Prostate gland (tissue), 2 donors: ENCODE results near the gene RAB9B. TPM values are rescaled to one million over a fixed set of nuclear protein-coding genes. Genes with fewer than 3 reads are reported as not detected.

Experiments used
- DNase-seq: peaks from one replicate; pipeline ENCODE4 v3.0.0-alpha.2; 2019; ENCODE audit warnings: low spot score
- H3K27ac ChIP-seq, 2 donors: fragments of 200-600 bp; sonication (generic); 2 replicates each; pipeline ENCODE4 v1.5.1; 2017 to 2019
- H3K27me3 ChIP-seq: fragments of 200-600 bp; sonication (generic); replicated peaks from 2 replicates; pipeline ENCODE4 v1.5.1; 2019; ENCODE audit not compliant: insufficient read depth
- H3K36me3 ChIP-seq, 2 donors: fragments of 200-600 bp; sonication (generic); 1 replicate in 1 of 2; 2 replicates in 1 of 2; pipeline versions ENCODE4 v1.5.1 to v1.8.1; 2017 to 2019
- H3K4me1 ChIP-seq: fragments of 200-600 bp; sonication (generic); replicated peaks from 2 replicates; pipeline ENCODE4 v1.5.1; 2019
- H3K4me3 ChIP-seq, 2 donors: fragments of 200-600 bp; sonication (generic); 2 replicates each; pipeline ENCODE4 v1.5.1; 2017 to 2019
- H3K9me3 ChIP-seq: fragments of 200-600 bp; sonication (generic); 2 replicates; pipeline ENCODE4 v1.5.1; 2017
- CTCF ChIP-seq, 4 experiments: fragments of 200-600 bp in 2 of 4; fragments of 450-650 bp in 2 of 4; sonication (generic) in 2 of 4; IDR thresholded peaks; 1 replicate in 3 of 4; 2 replicates in 1 of 4; pipeline ENCODE4 v1.5.1; 2016 to 2019; ENCODE audit warnings: antibody characterized with exemption in 4 of 4, mild to moderate bottlenecking in 2 of 4, moderate library complexity in 2 of 4
- POLR2A ChIP-seq: fragments of 450-650 bp; IDR thresholded peaks from one replicate; pipeline ENCODE4 v1.6.1; 2016; ENCODE audit warnings: antibody characterized with exemption, mild to moderate bottlenecking
- POLR2AphosphoS5 ChIP-seq: sonication (generic); formaldehyde crosslinking; IDR thresholded peaks from one replicate; pipeline ENCODE4 v1.6.1; 2017; ENCODE audit warnings: antibody characterized with exemption
- WGBS: methylation state at CpG from one replicate; pipeline ENCODE4 v1.1.5; 2018; 5-methylcytosine and 5-hydroxymethylcytosine counted together
- intact Hi-C: fragments of 100-400 bp; cut with DNase I; formaldehyde crosslinking; loops from one replicate; pipeline ENCODE4 v1.14.2; 2022
- total RNA-seq, 2 donors: library from RNA; depleted of rRNA; stranded (reverse); fragments of >200 nt; gene quantifications; one replicate each; pipeline ENCODE4 v1.1.0, GENCODE V29; 2016

RAB9B gene
- total RNA-seq, 2 donors from 2014 or later: 2.8 to 4.5 TPM

DNA sequence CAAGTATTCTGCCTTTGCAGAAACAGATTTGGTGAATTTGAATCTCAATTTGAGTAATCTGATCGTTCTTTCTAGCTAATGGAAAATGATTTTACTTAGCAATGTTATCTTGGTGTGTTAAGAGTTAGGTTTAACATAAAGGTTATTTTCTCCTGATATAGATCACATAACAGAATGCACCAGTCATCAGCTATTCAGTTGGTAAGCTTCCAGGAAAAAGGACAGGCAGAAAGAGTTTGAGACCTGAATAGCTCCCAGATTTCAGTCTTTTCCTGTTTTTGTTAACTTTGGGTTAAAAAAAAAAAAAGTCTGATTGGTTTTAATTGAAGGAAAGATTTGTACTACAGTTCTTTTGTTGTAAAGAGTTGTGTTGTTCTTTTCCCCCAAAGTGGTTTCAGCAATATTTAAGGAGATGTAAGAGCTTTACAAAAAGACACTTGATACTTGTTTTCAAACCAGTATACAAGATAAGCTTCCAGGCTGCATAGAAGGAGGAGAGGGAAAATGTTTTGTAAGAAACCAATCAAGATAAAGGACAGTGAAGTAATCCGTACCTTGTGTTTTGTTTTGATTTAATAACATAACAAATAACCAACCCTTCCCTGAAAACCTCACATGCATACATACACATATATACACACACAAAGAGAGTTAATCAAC lies 40.1 kb downstream of the RAB9B start:
- H3K9me3 ChIP-seq: no peaks in the 10 kb centered on the region
- DNase-seq: no peak
- H3K27me3 ChIP-seq: no peaks in the 10 kb centered on the region
- H3K4me1 ChIP-seq: no peaks in the 10 kb centered on the region
- intact Hi-C loops: no loop called here
- TF ChIP-seq POLR2AphosphoS5: no peak
- 78% methylated on average over 2 of the region's 2 CpGs for WGBS
- H3K4me3 ChIP-seq: no peak overlapping the region
- H3K36me3 ChIP-seq: no peaks in the 10 kb centered on the region
- no peak overlapping the region for H3K27ac ChIP-seq

DNA sequence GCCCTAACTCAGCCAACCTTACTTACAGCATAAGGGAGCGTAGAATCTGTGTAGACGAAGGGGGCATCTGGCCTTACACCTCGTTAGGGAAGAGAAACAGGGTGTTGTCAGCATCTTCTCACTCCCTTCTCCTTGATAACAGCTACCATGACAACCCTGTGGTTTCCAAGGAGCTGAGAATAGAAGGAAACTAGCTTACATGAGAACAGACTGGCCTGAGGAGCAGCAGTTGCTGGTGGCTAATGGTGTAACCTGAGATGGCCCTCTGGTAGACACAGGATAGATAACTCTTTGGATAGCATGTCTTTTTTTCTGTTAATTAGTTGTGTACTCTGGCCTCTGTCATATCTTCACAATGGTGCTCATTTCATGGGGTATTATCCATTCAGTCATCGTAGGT lies 40.8 kb downstream of the RAB9B start:
- H3K4me1 ChIP-seq: no peaks in the 10 kb centered on the region
- H3K36me3 ChIP-seq: no peaks in the 10 kb centered on the region
- WGBS: 92% methylated on average over 4 of the region's 4 CpGs
- no peak for DNase-seq
- no peak overlapping the region for H3K27ac ChIP-seq
- intact Hi-C loops: no loop called here
- TF ChIP-seq POLR2A: no peak
- TF ChIP-seq POLR2AphosphoS5: no peak
- TF ChIP-seq CTCF (IDR thresholded peaks at IDR 0.05): no peak
- H3K9me3 ChIP-seq: no peaks in the 10 kb centered on the region
- H3K27me3 ChIP-seq: no peaks in the 10 kb centered on the region
- no peak overlapping the region for H3K4me3 ChIP-seq

DNA sequence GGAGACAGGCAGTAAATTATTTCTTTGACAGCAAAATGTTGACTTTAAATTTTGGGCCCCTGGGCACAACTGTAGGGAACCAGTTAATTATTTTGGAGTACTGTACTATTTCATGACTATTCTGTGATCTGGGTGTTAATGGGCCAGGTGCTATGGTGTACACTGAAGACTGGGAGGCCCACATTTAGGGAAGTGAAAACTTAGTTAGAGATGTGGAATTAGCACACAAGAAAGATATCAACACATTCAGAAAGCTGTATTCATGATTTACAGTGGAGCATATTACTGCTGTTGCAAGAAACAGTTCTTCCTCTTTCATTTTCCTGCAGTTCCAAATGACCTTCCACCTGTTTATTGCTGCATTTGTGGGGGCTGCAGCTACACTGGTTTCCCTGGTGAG lies 43.1 kb downstream of the RAB9B start:
- no peak for DNase-seq
- Histone ChIP-seq H3K9me3 (no peaks in the 10 kb centered on the region), H3K4me1 (no peaks in the 10 kb centered on the region), H3K4me3 (no peak overlapping the region), H3K27ac (no peak overlapping the region), H3K36me3 (no peaks in the 10 kb centered on the region), H3K27me3 (no peaks in the 10 kb centered on the region)
- TF ChIP-seq POLR2AphosphoS5 (no peak), CTCF (IDR thresholded peaks at IDR 0.05) (no peak), POLR2A (no peak)
- intact Hi-C loops: no loop called here

- no peaks in the 10 kb centered on the region for H3K9me3 ChIP-seq
- no peaks in the 10 kb centered on the region for H3K36me3 ChIP-seq
- no peaks in the 10 kb centered on the region for H3K27me3 ChIP-seq
- 72% methylated on average over 2 of the region's 2 CpGs for WGBS
- intact Hi-C loops: no loop called here
- TF ChIP-seq CTCF (IDR thresholded peaks at IDR 0.05) (no peak), POLR2A (no peak), POLR2AphosphoS5 (no peak)
- H3K4me1 ChIP-seq: no peaks in the 10 kb centered on the region
- DNase-seq: no peak
- no peak overlapping the region for H3K4me3 ChIP-seq
- H3K27ac ChIP-seq: no peak overlapping the region
Observed at GRCh38 chrX:103783971-103784370, 48.1 kb downstream of the RAB9B start.

- H3K27ac ChIP-seq: no peak overlapping the region
- intact Hi-C loops: no loop called here
- no peaks in the 10 kb centered on the region for H3K4me1 ChIP-seq
- H3K4me3 ChIP-seq: no peak overlapping the region
- TF ChIP-seq POLR2A (no peak), POLR2AphosphoS5 (no peak), CTCF (IDR thresholded peaks at IDR 0.05) (no peak)
- DNase-seq: no peak
- no peaks in the 10 kb centered on the region for H3K27me3 ChIP-seq
- WGBS: 30% methylated on average over 3 of the region's 3 CpGs
- no peaks in the 10 kb centered on the region for H3K36me3 ChIP-seq
- no peaks in the 10 kb centered on the region for H3K9me3 ChIP-seq
Observed at GRCh38 chrX:103783196-103783595, 48.9 kb downstream of the RAB9B start.
